ENCODE data around the gene PLCL1. TPM values are rescaled to one million over a fixed set of nuclear protein-coding genes. Genes with fewer than 3 reads are reported as not detected.

PLCL1 gene
- total RNA-seq, 2 donors from 2014 or later: 0.04 to 0.11 TPM

- no peak overlapping the region for H3K4me3 Mint-ChIP-seq
- Histone ChIP-seq H3K27ac (ENCODE audit: low read depth, low read length) (no peak overlapping the region), H3K4me1 (ENCODE audit: control insufficient read depth, insufficient read depth, low read length) (no peaks in the 10 kb centered on the region), H3K4me3 (ENCODE audit: low read length) (no peak overlapping the region), H3K27me3 (ENCODE audit: control insufficient read depth, insufficient read depth, low read length, poor library complexity, severe bottlenecking) (no peaks in the 10 kb centered on the region), H3K9ac (ENCODE audit: extremely low read depth, low read length, poor library complexity, severe bottlenecking) (no peak overlapping the region), H3K9me3 (ENCODE audit: control insufficient read depth, low read length) (peaks cover 15% of the 10 kb centered on the region), H3K36me3 (ENCODE audit: control insufficient read depth, insufficient read depth, low read length) (no peaks in the 10 kb centered on the region)
- peaks cover 9% of the 10 kb centered on the region for H3K9me3 Mint-ChIP-seq
- TF ChIP-seq CTCF (conservative IDR thresholded peaks at IDR 0.05): no peak
- H3K27me3 Mint-ChIP-seq (ENCODE audit: insufficient read depth): no peaks in the 10 kb centered on the region
- H3K4me1 Mint-ChIP-seq: peaks cover 2% of the 10 kb centered on the region
- no peaks in the 10 kb centered on the region for H3K36me3 Mint-ChIP-seq (ENCODE audit: low read depth)
- H3K27ac Mint-ChIP-seq: no peak overlapping the region
- no peak for DNase-seq
Measured at GRCh38 chr2:197964720-197965119, 160.3 kb downstream of the PLCL1 start.

GRCh38 chr2:197965756-197966155 lies 161.4 kb downstream of the PLCL1 start:
- Mint-ChIP-seq H3K36me3 (ENCODE audit: low read depth) (no peaks in the 10 kb centered on the region), H3K4me1 (peaks cover 2% of the 10 kb centered on the region), H3K27me3 (ENCODE audit: insufficient read depth) (no peaks in the 10 kb centered on the region), H3K27ac (no peak overlapping the region), H3K9me3 (peaks cover 9% of the 10 kb centered on the region), H3K4me3 (no peak overlapping the region)
- Histone ChIP-seq H3K27me3 (ENCODE audit: control insufficient read depth, insufficient read depth, low read length, poor library complexity, severe bottlenecking) (no peaks in the 10 kb centered on the region), H3K36me3 (ENCODE audit: control insufficient read depth, insufficient read depth, low read length) (no peaks in the 10 kb centered on the region), H3K27ac (ENCODE audit: low read depth, low read length) (no peak overlapping the region), H3K9me3 (ENCODE audit: control insufficient read depth, low read length) (peaks cover 15% of the 10 kb centered on the region), H3K4me1 (ENCODE audit: control insufficient read depth, insufficient read depth, low read length) (no peaks in the 10 kb centered on the region), H3K9ac (ENCODE audit: extremely low read depth, low read length, poor library complexity, severe bottlenecking) (no peak overlapping the region), H3K4me3 (ENCODE audit: low read length) (no peak overlapping the region)
- TF ChIP-seq CTCF (conservative IDR thresholded peaks at IDR 0.05): no peak
- no peak for DNase-seq

- Mint-ChIP-seq H3K4me1 (peaks cover 10% of the 10 kb centered on the region), H3K27ac (no peak overlapping the region), H3K4me3 (no peak overlapping the region), H3K36me3 (ENCODE audit: low read depth) (no peaks in the 10 kb centered on the region), H3K27me3 (ENCODE audit: insufficient read depth) (no peaks in the 10 kb centered on the region), H3K9me3 (peaks cover 9% of the 10 kb centered on the region)
- H3K9me3 ChIP-seq (ENCODE audit: control insufficient read depth, low read length): peaks cover 9% of the 10 kb centered on the region
- no peaks in the 10 kb centered on the region for H3K4me1 ChIP-seq (ENCODE audit: control insufficient read depth, insufficient read depth, low read length)
- H3K9ac ChIP-seq (ENCODE audit: extremely low read depth, low read length, poor library complexity, severe bottlenecking): no peak overlapping the region
- no peak for TF ChIP-seq CTCF (conservative IDR thresholded peaks at IDR 0.05)
- H3K27ac ChIP-seq (ENCODE audit: low read depth, low read length): no peak overlapping the region
- no peaks in the 10 kb centered on the region for H3K27me3 ChIP-seq (ENCODE audit: control insufficient read depth, insufficient read depth, low read length, poor library complexity, severe bottlenecking)
- no peaks in the 10 kb centered on the region for H3K36me3 ChIP-seq (ENCODE audit: control insufficient read depth, insufficient read depth, low read length)
- H3K4me3 ChIP-seq (ENCODE audit: low read length): no peak overlapping the region
- no peak for DNase-seq
Measured at GRCh38 chr2:197969391-197969893, 165.0 kb downstream of the PLCL1 start.

Data from endodermal cell (in vitro differentiated cells).